HepG2 (cell line): Measurements from ENCODE around the gene ABCA2. TPM values are rescaled to one million over a fixed set of nuclear protein-coding genes. Genes with fewer than 3 reads are reported as not detected.

ENCODE experiments used
- ATF7 ChIP-seq, 2 experiments: fragments of 450-650 bp in 1 of 2; sonication (generic) in 1 of 2; formaldehyde crosslinking in 1 of 2; IDR thresholded peaks; 2 replicates each; pipeline versions ENCODE4 v1.4.0 to v1.6.1; 2016 to 2020; ENCODE audit warnings: antibody characterized with exemption in 1 of 2, mild to moderate bottlenecking in 1 of 2, missing genetic modification reagents in 1 of 2
- DNMT1 ChIP-seq: sonication (generic); formaldehyde crosslinking; IDR thresholded peaks from 2 replicates; pipeline ENCODE4 v1.5.1; 2020; ENCODE audit warnings: mild to moderate bottlenecking, missing genetic modification reagents
- DNMT3B ChIP-seq: conservative IDR thresholded peaks from 2 replicates; pipeline ENCODE4 v1.6.1; 2016; ENCODE audit warnings: missing biosample characterization, control low read depth
- HDAC2 ChIP-seq: sonication (generic); formaldehyde crosslinking; IDR thresholded peaks from 2 replicates; pipeline ENCODE4 v1.4.0; 2020; ENCODE audit warnings: missing genetic modification reagents
- HNF4A ChIP-seq: sonication (generic); formaldehyde crosslinking; IDR thresholded peaks from 2 replicates; pipeline ENCODE4 v1.4.0; 2020; ENCODE audit warnings: missing genetic modification reagents
- KMT2A ChIP-seq: sonication (generic); formaldehyde crosslinking; IDR thresholded peaks from 2 replicates; pipeline ENCODE4 v1.4.0; 2020; ENCODE audit warnings: missing genetic modification reagents
- MEF2D ChIP-seq: sonication (generic); formaldehyde crosslinking; IDR thresholded peaks from 2 replicates; pipeline ENCODE4 v1.5.1; 2020; ENCODE audit warnings: mild to moderate bottlenecking, missing genetic modification reagents
- MEIS1 ChIP-seq: sonication (generic); formaldehyde crosslinking; IDR thresholded peaks from 2 replicates; pipeline ENCODE4 v1.9.0; 2021; ENCODE audit warnings: mild to moderate bottlenecking, missing genetic modification reagents, moderate library complexity, borderline replicate concordance
- NFKB2 ChIP-seq: sonication (generic); formaldehyde crosslinking; IDR thresholded peaks from 2 replicates; pipeline ENCODE4 v1.4.0; 2020; ENCODE audit warnings: missing genetic modification reagents, borderline replicate concordance
- PHB2 ChIP-seq: fragments of 450-650 bp; IDR thresholded peaks from 2 replicates; pipeline ENCODE4 v1.6.1; 2018; ENCODE audit not compliant: partially characterized antibody
- POLR2A ChIP-seq, 2 experiments: IDR thresholded peaks; 2 replicates each; pipeline ENCODE4 v1.6.1; 2011; ENCODE audit warnings: low read depth in 2 of 2, low read length in 2 of 2, mild to moderate bottlenecking in 1 of 2, moderate library complexity in 1 of 2; ENCODE audit not compliant: insufficient read depth in 1 of 2
- POLR2G ChIP-seq: fragments of 200-400 bp; formaldehyde crosslinking; IDR thresholded peaks from 2 replicates; pipeline ENCODE4 v1.6.1; 2018; ENCODE audit warnings: mild to moderate bottlenecking, low read depth, low read length, moderate library complexity
- SALL1 ChIP-seq: sonication (generic); formaldehyde crosslinking; IDR thresholded peaks from 2 replicates; pipeline ENCODE4 v1.8.0; 2022; ENCODE audit warnings: mild to moderate bottlenecking, missing genetic modification reagents
- ZBTB7B ChIP-seq: sonication (generic); formaldehyde crosslinking; IDR thresholded peaks from 2 replicates; pipeline ENCODE4 v1.4.0; 2020; ENCODE audit warnings: missing genetic modification reagents
- ZNF296 ChIP-seq: sonication (generic); formaldehyde crosslinking; conservative IDR thresholded peaks from 2 replicates; pipeline ENCODE4 v1.5.0; 2020; ENCODE audit warnings: mild to moderate bottlenecking, missing genetic modification reagents
- ZNF331 ChIP-seq: sonication (generic); formaldehyde crosslinking; IDR thresholded peaks from 2 replicates; pipeline ENCODE4 v1.4.0; 2020; ENCODE audit warnings: missing genetic modification reagents
- ZNF780A ChIP-seq: sonication (generic); formaldehyde crosslinking; IDR thresholded peaks from 2 replicates; pipeline ENCODE4 v1.8.0; 2022; ENCODE audit warnings: mild to moderate bottlenecking, missing genetic modification reagents, moderate library complexity
- polyA plus RNA-seq, 8 experiments: library from polyadenylated mRNA; depleted of rRNA in 3 of 8; stranded (reverse) in 7 of 8; unstranded in 1 of 8; fragments of >200 nt; fragmentation: Illumina TruSeq in 4 of 8; extraction: Trizol in 4 of 8; gene quantifications; 2 replicates each; pipeline versions ENCODE4 v1.2.1 to v1.2.3, GENCODE V29; 2011 to 2016; ENCODE audit warnings: low read depth in 4 of 8, missing spikeins in 1 of 8, mixed read lengths in 1 of 8; ENCODE audit not compliant: insufficient read depth in 1 of 8
- total RNA-seq, 5 experiments: library from RNA; depleted of rRNA; stranded (reverse); fragments of >200 nt; fragmentation: Illumina TruSeq; extraction: Trizol; gene quantifications; 2 replicates each; pipeline ENCODE4 v1.2.3, GENCODE V29; 2016; ENCODE audit warnings: low read depth in 1 of 5
- TF ChIP-seq, protein P1 (sequence below): sonication (generic); formaldehyde crosslinking; conservative IDR thresholded peaks from 2 replicates; pipeline ENCODE4 v1.8.0; 2022; ENCODE audit warnings: mild to moderate bottlenecking, moderate library complexity, missing genetic modification reagents
- TF ChIP-seq, protein P2 (sequence below): sonication (generic); formaldehyde crosslinking; IDR thresholded peaks from 2 replicates; pipeline ENCODE4 v1.9.0; 2022; ENCODE audit warnings: missing genetic modification reagents, mild to moderate bottlenecking, borderline replicate concordance
- TF ChIP-seq, protein P3 (sequence below): sonication (generic); formaldehyde crosslinking; IDR thresholded peaks from 2 replicates; pipeline ENCODE4 v1.5.1; 2020; ENCODE audit warnings: missing genetic modification reagents, mild to moderate bottlenecking, borderline replicate concordance
- TF ChIP-seq, protein P4 (sequence below): sonication (generic); formaldehyde crosslinking; IDR thresholded peaks from 2 replicates; pipeline ENCODE4 v1.4.0; 2020; ENCODE audit warnings: mild to moderate bottlenecking, missing genetic modification reagents

The ABCA2 gene
- total and polyA plus RNA-seq, 2 of the 13 experiments (the other 11 are each of a cell fraction or from before 2014, with no cell fraction given), result 2.9 to 19.2 TPM

DNA sequence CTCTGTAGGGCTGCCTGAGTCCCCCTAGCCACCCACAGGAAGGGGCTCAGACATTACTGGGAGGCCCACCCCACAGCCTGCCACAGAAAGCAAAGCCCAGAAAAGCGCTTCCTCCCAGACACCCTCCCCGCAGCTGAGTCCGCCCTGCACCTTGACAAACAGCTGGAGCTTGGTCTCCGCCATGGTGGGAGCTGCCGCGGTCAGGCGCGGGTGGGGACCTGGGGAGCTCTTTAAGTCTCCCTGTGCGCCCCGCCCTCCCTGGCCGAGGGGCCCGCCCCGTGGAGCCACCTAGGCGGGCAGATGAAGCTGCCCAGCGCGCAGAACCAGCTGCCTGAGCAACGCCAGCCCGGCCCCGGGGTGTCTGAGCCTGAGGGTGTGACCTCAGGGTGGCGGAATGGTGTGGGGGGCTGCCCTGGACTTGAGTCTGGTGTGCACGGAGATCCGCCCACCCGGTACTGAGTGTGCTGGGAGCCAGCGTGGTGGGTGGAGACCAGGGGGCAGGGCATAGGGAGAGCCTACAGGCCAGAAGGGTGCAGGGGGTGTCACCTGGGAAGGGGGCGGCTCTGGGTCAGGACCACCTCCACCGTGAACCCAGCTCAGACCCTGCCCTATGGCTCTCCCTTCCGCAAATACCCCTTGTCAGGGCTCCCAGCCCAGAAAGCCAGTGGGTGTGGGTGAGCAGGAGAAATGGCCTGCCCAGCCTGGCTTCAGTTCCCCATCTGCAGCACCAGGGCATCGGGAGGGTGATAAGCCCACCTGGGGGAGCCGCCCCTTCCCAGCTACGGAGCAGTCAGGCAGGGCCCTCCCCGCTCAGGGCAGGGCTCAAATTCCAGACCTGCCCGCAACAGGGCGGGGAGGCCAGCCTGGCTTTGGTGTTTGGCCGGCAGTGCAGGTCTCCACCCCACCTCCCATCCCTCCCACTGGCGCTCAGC lies 31.4 kb downstream of the ABCA2 start, which contains the start of gene CLIC3 (continued):
- TF ChIP-seq ATF7 (IDR thresholded peaks at IDR 0.05), result no peak
- TF ChIP-seq ATF7 (CRISPR knock-in tag; IDR thresholded peaks at IDR 0.05), result 0 out of 2 replicates have a peak, but pooled peaks have one; percentile 62
- peak; percentile 9; the same call in 1 of the 2 replicates for TF ChIP-seq ZNF331 (CRISPR knock-in tag)
- 0 out of 2 replicates have a peak, but pooled peaks have one; percentile 14 for TF ChIP-seq KMT2A (CRISPR knock-in tag)
- TF ChIP-seq, protein P1, sequence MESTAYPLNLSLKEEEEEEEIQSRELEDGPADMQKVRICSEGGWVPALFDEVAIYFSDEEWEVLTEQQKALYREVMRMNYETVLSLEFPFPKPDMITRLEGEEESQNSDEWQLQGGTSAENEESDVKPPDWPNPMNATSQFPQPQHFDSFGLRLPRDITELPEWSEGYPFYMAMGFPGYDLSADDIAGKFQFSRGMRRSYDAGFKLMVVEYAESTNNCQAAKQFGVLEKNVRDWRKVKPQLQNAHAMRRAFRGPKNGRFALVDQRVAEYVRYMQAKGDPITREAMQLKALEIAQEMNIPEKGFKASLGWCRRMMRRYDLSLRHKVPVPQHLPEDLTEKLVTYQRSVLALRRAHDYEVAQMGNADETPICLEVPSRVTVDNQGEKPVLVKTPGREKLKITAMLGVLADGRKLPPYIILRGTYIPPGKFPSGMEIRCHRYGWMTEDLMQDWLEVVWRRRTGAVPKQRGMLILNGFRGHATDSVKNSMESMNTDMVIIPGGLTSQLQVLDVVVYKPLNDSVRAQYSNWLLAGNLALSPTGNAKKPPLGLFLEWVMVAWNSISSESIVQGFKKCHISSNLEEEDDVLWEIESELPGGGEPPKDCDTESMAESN, result 0 out of 2 replicates have a peak, but pooled peaks have one; percentile 42
- peak; percentile 27; the same call in 1 of the 2 replicates for TF ChIP-seq POLR2G
- TF ChIP-seq, protein P2, sequence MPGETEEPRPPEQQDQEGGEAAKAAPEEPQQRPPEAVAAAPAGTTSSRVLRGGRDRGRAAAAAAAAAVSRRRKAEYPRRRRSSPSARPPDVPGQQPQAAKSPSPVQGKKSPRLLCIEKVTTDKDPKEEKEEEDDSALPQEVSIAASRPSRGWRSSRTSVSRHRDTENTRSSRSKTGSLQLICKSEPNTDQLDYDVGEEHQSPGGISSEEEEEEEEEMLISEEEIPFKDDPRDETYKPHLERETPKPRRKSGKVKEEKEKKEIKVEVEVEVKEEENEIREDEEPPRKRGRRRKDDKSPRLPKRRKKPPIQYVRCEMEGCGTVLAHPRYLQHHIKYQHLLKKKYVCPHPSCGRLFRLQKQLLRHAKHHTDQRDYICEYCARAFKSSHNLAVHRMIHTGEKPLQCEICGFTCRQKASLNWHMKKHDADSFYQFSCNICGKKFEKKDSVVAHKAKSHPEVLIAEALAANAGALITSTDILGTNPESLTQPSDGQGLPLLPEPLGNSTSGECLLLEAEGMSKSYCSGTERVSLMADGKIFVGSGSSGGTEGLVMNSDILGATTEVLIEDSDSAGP (CRISPR knock-in tag), result peak; percentile 75
- TF ChIP-seq MEF2D (CRISPR knock-in tag), result 0 out of 2 replicates have a peak, but pooled peaks have one; percentile 47
- TF ChIP-seq ZNF780A (CRISPR knock-in tag), result no peak
- peak; percentile 46 for TF ChIP-seq HNF4A
- TF ChIP-seq DNMT3B, result no peak
- TF ChIP-seq, protein P3, sequence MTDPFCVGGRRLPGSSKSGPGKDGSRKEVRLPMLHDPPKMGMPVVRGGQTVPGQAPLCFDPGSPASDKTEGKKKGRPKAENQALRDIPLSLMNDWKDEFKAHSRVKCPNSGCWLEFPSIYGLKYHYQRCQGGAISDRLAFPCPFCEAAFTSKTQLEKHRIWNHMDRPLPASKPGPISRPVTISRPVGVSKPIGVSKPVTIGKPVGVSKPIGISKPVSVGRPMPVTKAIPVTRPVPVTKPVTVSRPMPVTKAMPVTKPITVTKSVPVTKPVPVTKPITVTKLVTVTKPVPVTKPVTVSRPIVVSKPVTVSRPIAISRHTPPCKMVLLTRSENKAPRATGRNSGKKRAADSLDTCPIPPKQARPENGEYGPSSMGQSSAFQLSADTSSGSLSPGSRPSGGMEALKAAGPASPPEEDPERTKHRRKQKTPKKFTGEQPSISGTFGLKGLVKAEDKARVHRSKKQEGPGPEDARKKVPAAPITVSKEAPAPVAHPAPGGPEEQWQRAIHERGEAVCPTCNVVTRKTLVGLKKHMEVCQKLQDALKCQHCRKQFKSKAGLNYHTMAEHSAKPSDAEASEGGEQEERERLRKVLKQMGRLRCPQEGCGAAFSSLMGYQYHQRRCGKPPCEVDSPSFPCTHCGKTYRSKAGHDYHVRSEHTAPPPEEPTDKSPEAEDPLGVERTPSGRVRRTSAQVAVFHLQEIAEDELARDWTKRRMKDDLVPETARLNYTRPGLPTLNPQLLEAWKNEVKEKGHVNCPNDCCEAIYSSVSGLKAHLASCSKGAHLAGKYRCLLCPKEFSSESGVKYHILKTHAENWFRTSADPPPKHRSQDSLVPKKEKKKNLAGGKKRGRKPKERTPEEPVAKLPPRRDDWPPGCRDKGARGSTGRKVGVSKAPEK, result 0 out of 2 replicates have a peak, but pooled peaks have one; percentile 47
- peak; percentile 30; the same call in 1 of the 2 replicates for TF ChIP-seq SALL1
- TF ChIP-seq MEIS1 (CRISPR knock-in tag), result 0 out of 2 replicates have a peak, but pooled peaks have one; percentile 35
- TF ChIP-seq DNMT1 (CRISPR knock-in tag), result no peak
- TF ChIP-seq NFKB2 (CRISPR knock-in tag), result 0 out of 2 replicates have a peak, but pooled peaks have one; percentile 6
- TF ChIP-seq ZNF296 (CRISPR knock-in tag), result no peak
- peak; percentile 37; the same call in 1 of the 2 replicates for TF ChIP-seq HDAC2 (CRISPR knock-in tag)
- peak; percentile 87 for TF ChIP-seq ZBTB7B (CRISPR knock-in tag)
- TF ChIP-seq POLR2A (IDR thresholded peaks at IDR 0.05; ENCODE audit: insufficient read depth in 1 of 2, low read depth in 2 of 2, low read length in 2 of 2), result peak in 1 of 2 experiments; percentile 48; a peak in 1 of 4 replicates
- TF ChIP-seq, protein P4, sequence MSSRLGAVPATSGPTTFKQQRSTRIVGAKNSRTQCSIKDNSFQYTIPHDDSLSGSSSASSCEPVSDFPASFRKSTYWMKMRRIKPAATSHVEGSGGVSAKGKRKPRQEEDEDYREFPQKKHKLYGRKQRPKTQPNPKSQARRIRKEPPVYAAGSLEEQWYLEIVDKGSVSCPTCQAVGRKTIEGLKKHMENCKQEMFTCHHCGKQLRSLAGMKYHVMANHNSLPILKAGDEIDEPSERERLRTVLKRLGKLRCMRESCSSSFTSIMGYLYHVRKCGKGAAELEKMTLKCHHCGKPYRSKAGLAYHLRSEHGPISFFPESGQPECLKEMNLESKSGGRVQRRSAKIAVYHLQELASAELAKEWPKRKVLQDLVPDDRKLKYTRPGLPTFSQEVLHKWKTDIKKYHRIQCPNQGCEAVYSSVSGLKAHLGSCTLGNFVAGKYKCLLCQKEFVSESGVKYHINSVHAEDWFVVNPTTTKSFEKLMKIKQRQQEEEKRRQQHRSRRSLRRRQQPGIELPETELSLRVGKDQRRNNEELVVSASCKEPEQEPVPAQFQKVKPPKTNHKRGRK, result no peak
- TF ChIP-seq PHB2, result no peak
